GM18873 (cell line): ENCODE data around the gene MACF1.

ENCODE experiments used
- ATAC-seq: cut with Tn5 transposase; IDR thresholded peaks from one replicate; pipeline ENCODE4 v1.9.1; 2021; ENCODE audit warnings: mild to moderate bottlenecking, moderate library complexity, moderate number of reproducible peaks; ENCODE audit not compliant: unreplicated experiment, low FRiP score

The MACF1 gene

DNA sequence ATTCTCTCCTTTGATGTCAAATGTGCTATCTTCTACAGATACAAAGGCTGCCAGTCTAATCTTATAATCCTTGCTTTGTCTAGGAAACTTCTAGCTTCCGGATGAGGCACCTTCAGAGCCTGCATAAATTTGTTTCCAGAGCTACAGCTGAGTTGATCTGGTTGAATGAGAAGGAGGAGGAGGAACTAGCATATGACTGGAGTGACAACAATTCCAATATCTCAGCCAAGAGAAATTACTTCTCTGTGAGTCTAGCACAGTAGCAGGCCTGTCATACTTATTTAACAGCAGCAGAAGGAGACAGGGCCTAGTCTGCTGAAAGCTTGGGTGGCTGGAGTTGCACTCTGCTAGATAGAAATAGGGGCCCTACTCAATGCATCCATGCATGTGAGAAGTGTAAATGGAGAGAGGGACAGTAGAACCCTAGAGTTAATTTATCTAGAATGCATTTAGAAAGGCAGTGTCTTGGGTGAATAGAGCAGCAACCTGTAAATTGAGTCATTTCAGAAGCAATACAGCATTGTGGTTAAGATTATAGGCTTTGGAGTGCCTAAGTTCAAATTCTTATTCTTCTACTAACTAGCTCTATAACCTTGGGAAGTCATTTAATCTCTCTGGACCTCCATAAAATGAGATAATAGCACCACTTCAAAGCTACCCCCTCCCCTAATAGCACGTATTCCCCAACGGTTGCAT, 89.0 kb downstream of the MACF1 start:
- no peak for ATAC-seq

DNA sequence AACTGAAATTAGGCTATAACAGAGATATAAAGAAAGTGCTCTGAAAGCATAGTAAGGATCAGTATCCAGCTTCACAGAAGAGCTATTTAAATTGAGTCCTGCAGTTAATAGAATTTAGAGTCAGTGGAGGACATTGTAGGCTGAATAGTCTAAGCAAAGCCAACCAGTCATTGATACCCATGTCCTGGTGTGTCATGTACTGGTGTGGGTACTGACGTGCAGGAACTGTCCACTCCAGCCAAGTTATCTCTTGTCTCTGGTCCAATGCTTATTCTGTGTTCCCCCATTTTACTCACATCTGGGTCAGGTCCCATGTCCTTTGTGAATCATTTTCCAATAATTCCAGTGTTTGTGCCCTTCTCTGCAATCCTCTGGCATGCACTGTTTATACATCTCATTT, 90.0 kb downstream of the MACF1 start:
- ATAC-seq: no peak

DNA sequence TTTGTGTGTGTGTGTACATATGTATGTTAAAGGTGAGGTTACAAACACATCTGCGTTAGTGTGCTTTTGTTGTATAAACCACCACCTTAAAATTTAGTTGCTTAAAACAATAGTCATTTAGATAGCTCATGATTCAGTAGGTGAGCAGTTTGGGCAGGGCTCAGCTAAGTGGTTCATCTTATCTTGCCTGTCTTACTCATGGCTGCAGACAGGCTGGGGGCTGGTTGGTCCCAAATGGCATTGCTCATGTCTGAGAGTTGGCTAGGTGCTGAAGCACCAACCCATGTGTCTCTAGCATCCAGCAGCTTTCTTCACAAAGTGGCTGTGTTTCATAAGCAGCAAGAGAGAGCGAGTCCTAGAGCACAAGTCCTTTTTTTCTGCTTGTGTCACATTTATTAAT, 91.4 kb downstream of the MACF1 start:
- ATAC-seq: no peak

DNA sequence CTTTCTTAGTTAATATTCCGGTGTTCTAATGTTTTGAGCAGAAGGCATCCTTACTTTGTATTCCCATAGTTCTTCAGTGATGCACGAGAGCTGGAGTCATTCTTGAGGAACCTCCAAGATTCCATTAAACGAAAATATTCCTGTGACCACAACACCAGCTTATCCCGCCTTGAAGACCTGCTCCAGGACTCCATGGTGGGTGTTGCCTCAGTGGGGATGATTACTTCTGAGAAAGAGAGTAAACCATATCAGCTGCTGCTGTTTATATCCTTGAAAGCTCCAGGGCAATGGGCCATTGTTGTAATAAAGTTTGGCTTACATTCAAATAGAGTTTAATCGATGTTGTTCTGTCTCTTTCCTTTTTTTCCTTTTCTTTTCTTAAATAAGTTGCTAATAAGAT, 93.1 kb downstream of the MACF1 start:
- no peak for ATAC-seq

DNA sequence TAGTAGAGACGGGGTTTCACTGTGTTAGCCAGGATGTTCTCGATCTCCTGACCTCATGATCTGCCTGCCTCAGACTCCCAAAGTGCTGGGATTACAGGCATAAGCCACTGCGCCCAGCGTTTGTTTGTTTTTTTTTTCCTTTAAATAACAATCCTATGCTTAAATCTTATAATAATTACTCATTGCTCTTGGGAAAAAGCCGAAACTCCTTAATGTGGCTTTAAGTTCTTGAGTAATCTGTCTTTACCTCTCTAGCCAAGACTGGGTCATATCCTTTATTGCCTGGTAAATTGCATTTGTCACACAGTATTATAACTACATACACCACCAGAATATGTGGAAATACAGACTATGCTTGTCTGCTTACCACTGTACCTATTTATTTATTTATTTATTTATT, 97.1 kb downstream of the MACF1 start:
- ATAC-seq: no peak

DNA sequence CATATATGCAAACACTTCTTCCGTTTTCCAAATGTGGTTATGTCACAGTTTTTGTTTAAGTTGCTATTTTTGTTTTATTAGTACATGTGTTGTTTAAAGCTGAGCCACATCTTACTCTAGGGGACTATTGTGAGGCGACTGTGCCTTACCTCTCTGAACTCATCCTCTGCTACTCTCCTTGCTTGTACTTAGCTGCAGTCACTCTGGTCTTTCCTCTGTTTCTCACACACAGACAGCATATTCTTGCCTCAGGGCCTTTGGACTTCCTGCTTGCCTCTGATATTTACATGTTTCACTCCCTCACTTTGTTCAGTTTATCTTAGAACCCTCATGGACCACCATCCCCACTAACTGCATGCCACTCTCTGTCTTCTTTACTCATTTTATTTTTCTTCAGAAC, 101.1 kb downstream of the MACF1 start:
- ATAC-seq: no peak

DNA sequence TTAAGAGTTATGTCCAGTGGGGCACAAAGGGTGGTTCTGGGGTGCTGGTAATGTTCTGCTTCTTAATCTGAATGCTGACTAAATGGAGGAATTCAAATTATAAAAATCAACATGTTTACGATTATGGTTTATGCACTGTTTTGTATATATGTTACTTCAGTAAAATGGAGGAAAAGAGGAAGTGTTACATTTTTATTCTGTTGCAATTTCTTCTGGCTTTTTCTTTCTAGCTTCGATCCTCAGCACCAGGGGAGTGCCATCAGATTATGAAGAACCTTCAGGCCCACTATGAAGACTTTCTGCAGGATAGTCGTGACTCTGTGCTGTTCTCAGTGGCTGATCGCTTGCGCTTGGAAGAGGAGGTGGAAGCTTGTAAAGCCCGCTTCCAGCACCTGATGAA, 105.5 kb downstream of the MACF1 start:
- no peak for ATAC-seq

DNA sequence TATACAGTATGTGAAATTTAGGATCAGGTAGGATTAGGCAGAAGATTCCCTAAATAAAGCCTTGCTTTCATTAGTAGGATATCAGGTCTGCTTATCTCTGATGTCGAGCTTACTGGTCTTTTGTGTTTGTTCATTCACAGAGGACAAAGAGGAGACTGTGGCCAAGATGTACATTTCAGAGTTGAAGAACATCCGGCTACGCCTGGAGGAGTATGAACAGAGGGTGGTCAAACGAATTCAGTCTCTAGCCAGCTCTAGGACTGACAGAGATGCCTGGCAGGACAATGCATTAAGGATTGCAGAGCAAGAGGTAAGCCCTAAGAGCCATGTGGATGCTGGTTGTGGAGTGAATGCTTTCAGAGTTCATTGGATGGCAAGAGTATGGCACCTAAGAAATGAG, 106.2 kb downstream of the MACF1 start:
- no peak for ATAC-seq

DNA sequence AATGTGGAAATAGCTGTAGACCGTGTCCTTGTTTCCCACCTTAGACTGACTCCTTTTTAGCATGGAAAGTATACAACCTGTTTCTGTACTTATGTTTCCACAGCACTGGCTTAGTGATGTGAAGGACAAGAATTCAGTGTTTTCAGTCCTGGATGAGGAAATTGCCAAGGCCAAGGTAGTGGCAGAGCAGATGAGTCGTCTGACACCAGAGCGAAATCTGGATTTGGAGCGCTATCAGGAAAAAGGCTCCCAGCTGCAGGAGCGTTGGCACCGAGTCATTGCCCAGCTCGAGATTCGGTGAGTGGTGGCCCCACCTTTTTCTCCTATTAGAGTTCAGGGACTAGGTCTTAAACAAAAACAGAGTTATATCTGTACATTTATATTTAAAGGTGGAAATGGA, 112.6 kb downstream of the MACF1 start:
- ATAC-seq: no peak

DNA sequence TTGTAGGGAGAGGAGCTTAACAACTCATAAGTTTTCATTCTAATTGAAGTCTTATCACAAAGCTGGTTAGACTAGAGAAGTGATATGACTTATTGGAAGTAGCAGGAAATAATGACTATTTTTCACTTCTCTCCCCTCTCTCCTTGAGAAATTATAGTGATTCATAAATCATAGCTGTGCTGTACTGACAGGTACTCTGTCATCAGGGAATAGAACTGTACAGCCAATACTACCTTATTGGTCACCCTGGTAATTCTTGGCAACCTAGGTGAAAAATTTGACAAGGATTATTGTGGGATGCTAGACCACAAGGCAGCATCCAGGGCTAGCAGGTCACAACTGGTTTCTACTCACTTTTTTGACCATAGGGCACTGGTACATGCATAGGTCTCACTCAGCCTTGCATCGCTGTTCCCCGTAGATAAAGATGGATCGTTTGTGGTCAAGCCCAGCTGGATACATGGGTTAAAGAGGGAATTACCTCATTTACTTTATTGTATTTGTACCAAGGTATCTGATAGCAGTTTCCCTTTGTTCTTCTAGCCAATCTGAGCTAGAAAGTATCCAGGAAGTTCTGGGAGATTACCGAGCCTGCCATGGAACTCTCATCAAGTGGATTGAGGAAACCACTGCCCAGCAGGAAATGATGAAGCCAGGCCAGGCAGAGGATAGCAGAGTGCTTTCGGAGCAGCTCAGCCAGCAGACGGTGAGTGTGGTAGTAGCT, 113.6 kb downstream of the MACF1 start:
- ATAC-seq: no peak

DNA sequence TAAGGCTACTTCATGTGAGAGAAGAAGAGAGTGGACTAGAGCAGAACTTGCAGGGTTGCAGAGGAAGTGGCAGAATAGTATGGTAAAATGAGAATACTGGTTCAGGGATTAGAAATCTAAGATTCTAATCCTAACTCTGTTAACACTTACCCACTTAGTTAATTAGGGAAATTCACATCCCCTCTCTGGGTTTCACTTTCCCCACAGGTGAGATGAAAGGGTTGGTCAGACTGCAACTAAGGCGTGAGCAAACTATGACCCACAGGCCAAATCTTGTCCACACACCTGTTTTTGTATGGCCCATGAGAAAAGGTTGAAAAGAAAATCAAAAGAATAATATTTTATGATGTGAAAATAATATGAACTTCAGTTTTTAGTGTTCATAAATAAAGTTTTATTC, 117.5 kb downstream of the MACF1 start:
- ATAC-seq: no peak

DNA sequence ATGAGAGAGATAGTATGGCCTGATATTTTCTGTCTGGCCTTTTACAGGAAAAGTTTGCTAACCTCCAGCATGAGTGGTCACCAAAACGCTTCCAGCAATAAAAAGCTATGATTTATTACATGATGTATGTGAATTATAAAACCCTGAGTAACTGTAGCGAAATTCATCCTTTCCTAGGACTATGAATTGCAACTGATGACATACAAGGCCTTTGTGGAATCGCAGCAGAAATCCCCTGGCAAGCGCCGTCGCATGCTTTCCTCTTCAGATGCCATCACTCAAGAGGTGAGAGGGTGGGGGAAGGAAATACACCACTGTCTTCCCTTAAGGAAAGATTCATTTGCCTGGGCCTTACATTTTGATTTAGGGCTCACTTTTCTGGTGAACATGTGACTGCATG, 117.9 kb downstream of the MACF1 start:
- ATAC-seq: no peak

DNA sequence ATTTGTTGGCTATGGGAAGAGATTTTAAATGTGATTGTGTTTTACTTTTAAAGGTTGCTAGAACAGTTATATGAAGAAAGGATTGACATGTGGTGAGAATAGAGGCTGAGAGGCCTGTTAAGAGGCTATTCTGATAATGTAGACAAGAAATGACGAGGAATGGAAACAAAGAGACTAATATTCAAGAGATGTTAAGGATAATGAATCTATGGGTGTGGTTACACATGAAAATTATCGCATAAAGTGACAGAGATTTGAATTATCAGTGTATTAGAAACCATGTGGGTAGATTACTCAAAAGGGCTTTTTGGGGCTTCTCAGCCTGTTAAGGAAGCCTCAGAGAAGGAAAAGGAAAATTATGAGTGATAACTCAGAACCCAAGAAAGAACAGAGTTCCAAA, 120.4 kb downstream of the MACF1 start:
- ATAC-seq: no peak

DNA sequence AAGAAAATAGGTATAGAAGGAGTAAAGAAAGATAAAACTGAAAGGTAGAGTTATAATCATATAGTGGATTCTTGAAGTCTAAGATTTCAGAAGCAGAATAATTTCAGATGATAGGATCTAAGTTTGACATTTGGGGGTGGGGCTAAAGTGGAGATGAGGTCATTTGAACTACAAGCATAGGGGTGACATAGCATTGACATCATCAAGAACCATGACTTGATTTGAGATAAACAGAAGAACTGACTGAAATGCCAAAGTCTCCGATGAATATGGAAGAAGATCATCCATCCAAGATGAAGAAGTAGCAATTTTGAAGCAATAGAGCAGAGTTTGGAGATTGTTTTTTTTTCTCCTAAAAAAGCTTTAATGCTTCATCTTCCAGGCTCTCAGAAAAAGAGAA, 122.3 kb downstream of the MACF1 start:
- ATAC-seq: no peak

DNA sequence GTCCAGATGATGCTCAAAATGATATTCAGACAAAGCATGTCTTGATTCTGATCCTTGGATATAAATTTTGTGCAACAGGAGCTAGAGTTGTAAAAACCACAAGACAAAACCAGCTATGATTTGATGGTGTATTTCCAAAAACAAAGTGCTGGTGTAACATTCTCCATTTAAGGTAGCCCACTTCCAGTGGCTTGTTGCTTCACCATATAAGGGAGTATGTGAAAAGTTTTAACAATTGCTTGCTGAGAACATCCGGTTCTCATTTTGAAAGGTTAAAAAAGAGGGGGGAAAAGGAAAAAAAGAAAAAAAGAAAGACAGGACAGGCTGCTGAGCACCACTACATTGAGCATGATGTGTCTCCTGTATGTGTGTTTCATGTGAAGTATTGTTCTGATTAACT, 123.6 kb downstream of the MACF1 start:
- no peak for ATAC-seq

DNA sequence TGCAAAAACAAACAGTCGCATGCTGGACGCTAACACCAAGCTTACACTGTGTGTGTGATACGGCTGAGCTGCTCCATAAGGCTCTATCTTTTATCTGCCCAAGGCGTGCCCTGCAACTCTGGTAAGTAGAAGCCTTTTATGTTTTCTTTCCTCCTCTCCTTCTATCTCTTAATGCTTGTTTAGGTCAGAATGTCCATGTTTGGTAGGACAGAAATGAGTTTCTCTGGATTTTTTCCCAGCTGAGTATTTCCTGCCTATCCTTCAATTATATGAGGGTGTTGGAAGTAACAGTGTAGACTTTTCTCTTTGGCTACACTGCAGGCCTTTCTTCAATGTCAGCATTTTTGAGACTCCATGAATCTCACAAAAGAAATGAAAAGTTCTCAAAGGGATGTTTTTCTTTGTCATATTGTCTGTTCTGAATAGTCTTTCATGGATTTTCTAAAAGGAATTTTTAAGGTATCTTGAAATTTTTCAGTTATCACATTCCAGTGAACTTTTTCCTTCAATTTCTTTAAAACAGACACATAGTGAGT, 124.2 kb downstream of the MACF1 start:
- ATAC-seq: no peak

DNA sequence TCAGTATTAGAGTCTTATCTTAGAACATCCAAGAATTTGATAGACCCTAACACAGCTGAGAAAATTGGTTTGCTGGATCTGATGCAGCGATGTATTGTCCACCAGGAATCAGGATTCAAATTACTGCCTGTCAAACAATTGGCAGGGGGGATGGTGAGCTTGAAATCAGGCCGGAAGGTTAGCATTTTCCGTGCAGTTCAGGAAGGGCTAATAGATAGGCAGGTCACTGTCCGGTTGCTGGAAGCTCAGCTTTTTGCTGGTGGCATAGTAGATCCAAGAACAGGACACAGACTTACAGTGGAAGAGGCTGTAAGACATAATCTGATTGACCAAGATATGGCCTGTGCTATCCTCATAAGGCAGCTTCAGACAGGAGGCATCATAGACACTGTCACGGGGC, 127.2 kb downstream of the MACF1 start:
- no peak for ATAC-seq

DNA sequence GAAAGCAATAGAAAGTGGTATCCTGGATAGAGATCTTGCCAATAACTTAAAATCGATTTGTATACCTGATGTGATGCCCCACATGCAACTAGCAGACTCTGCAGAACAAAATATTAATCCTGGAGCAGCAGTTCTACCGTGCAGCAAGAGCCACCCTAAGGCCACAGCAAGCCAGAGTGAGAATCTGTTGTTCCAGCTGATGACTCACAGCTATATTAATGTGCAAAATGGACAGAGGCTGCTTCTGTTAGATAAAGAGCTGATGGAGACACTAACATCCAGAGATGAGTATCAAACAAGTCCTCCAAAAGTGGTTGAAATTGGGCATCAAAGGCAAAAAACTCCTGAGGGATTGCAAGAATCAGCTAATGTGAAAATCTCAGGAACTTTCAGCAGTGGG, 127.8 kb downstream of the MACF1 start:
- ATAC-seq: no peak

DNA sequence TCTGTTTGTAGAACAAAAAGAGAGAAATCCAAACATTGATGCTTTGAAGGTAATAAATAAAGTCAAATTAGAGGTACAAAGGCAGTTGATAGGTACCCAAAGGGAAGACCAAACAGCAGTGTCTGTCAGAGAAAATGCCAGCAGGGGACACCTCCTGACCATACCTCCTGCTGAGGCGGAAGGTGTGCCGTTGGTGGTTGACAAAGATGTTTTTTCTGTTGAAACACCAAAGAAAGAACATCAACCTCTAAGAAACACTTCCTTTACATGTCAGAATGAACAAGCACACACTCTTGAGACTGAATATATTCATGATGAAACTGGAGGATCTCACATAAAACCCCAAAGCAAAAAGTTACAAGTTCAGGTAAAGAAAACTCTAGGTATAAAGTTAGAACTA, 128.3 kb downstream of the MACF1 start:
- no peak for ATAC-seq

DNA sequence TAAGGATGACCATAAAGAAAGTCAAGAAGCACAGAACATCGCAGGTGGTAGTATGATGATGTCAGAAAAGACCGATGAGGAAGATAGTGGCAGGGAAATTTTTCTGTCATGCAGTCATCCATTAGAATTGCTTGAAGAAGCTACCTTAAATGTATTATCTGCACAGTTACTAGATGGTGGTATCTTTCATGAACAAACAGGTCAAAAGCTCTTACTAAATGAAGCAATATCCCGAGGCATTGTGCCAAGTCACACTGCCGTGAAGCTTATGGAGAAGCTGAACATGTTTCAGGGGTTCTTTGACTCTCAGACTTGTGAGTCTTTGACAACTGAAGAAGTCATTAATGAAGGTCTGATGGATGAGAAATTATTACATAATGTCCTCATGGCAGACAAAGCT, 128.8 kb downstream of the MACF1 start:
- no peak for ATAC-seq

DNA sequence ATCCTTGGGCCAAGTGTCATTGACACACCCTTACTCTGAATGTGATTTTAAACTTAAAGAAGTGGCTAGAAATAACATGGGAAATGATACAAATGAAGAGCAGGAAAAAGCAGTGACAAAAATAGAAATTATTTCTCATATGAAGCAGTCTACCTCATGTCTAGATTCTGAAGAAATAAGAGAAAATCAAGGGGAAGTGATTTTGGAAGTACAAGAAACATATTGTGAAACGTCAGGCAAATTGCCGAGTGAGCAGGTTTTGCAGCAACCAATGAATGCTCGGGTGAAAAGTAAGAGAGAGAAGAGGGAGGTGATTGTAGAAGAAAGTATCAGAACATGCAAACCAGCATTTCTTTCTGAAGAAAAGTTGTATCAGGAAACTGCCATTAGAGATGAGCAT, 130.7 kb downstream of the MACF1 start:
- ATAC-seq: no peak

DNA sequence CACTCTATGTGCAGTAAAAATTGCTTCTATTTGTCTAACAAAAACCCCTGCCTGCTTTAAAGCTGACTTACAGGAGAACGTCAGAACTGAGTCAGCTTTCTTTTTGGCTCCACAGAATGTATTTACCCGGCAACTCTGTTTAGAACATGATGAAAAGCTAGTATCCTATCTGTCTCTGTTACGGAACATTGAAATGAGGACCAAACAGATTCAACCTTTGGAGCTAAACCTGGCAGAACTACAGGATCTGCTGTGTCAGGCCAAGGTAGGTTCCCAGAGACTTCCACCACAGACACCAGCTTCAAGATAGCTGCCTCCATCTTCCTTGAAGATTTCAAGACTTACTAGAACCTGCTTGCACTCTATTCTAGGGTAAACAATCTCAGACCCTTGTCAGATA, 132.6 kb downstream of the MACF1 start:
- ATAC-seq: no peak
